Prostate gland (tissue), 2 donors: Measurements from ENCODE around the gene TSC22D3. TPM values are rescaled to one million over a fixed set of nuclear protein-coding genes. Genes with fewer than 3 reads are reported as not detected.

Source experiments
- DNase-seq: peaks from one replicate; pipeline ENCODE4 v3.0.0-alpha.2; 2019; ENCODE audit warnings: low spot score
- H3K27ac ChIP-seq, 2 donors: fragments of 200-600 bp; sonication (generic); 2 replicates each; pipeline ENCODE4 v1.5.1; 2017 to 2019
- H3K27me3 ChIP-seq: fragments of 200-600 bp; sonication (generic); replicated peaks from 2 replicates; pipeline ENCODE4 v1.5.1; 2019; ENCODE audit not compliant: insufficient read depth
- H3K36me3 ChIP-seq, 2 donors: fragments of 200-600 bp; sonication (generic); 1 replicate in 1 of 2; 2 replicates in 1 of 2; pipeline versions ENCODE4 v1.5.1 to v1.8.1; 2017 to 2019
- H3K4me1 ChIP-seq: fragments of 200-600 bp; sonication (generic); replicated peaks from 2 replicates; pipeline ENCODE4 v1.5.1; 2019
- H3K4me3 ChIP-seq, 2 donors: fragments of 200-600 bp; sonication (generic); 2 replicates each; pipeline ENCODE4 v1.5.1; 2017 to 2019
- H3K9me3 ChIP-seq: fragments of 200-600 bp; sonication (generic); 2 replicates; pipeline ENCODE4 v1.5.1; 2017
- POLR2A ChIP-seq: fragments of 450-650 bp; IDR thresholded peaks from one replicate; pipeline ENCODE4 v1.6.1; 2016; ENCODE audit warnings: antibody characterized with exemption, mild to moderate bottlenecking
- POLR2AphosphoS5 ChIP-seq: sonication (generic); formaldehyde crosslinking; IDR thresholded peaks from one replicate; pipeline ENCODE4 v1.6.1; 2017; ENCODE audit warnings: antibody characterized with exemption
- WGBS: methylation state at CpG from one replicate; pipeline ENCODE4 v1.1.5; 2018; 5-methylcytosine and 5-hydroxymethylcytosine counted together
- intact Hi-C: fragments of 100-400 bp; cut with DNase I; formaldehyde crosslinking; loops from one replicate; pipeline ENCODE4 v1.14.2; 2022
- total RNA-seq, 2 donors: library from RNA; depleted of rRNA; stranded (reverse); fragments of >200 nt; gene quantifications; one replicate each; pipeline ENCODE4 v1.1.0, GENCODE V29; 2016
- TF ChIP-seq, protein P1 (sequence below), 4 experiments: fragments of 200-600 bp in 2 of 4; fragments of 450-650 bp in 2 of 4; sonication (generic) in 2 of 4; IDR thresholded peaks; 1 replicate in 3 of 4; 2 replicates in 1 of 4; pipeline ENCODE4 v1.5.1; 2016 to 2019; ENCODE audit warnings: antibody characterized with exemption in 4 of 4, mild to moderate bottlenecking in 2 of 4, moderate library complexity in 2 of 4

Gene TSC22D3
- total RNA-seq, 2 donors from 2014 or later, result 480 to 1,164 TPM

DNA sequence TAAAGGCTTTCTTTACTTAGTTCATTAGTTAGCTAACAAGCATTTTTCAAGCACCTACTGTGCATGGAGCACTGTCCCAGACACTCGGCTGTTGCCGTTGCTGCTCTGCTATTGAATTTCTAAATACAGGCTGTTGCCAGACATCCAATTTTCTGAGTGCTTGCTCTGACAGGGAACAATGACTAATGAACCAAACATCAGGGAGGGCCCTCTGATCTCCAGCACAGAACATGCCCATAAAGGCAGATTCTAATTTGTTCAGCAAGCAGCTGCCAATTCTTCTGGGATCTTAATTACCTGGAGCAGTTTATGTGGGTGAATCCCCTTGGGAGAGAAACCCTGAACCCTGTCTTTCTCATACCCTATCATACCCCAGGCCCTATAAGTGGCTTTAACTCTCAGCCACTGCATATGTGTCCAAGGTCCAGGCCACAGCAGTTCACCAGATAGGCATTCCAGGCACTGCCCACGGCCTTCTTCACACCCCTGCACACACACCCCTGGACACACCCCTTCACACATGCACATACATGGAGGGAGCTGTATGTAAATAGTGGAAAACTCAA is 27.9 kb downstream of the TSC22D3 start:
- Histone ChIP-seq H3K9me3 (no peaks in the 10 kb centered on the region), H3K27ac (peak overlapping the region; percentile 73 to 75), H3K27me3 (no peaks in the 10 kb centered on the region), H3K36me3 (no peaks in the 10 kb centered on the region), H3K4me3 (no peak overlapping the region), H3K4me1 (no peaks in the 10 kb centered on the region)
- 18% methylated on average over 3 of the region's 3 CpGs for WGBS
- intact Hi-C loops, result no loop called here
- TF ChIP-seq, protein P1, sequence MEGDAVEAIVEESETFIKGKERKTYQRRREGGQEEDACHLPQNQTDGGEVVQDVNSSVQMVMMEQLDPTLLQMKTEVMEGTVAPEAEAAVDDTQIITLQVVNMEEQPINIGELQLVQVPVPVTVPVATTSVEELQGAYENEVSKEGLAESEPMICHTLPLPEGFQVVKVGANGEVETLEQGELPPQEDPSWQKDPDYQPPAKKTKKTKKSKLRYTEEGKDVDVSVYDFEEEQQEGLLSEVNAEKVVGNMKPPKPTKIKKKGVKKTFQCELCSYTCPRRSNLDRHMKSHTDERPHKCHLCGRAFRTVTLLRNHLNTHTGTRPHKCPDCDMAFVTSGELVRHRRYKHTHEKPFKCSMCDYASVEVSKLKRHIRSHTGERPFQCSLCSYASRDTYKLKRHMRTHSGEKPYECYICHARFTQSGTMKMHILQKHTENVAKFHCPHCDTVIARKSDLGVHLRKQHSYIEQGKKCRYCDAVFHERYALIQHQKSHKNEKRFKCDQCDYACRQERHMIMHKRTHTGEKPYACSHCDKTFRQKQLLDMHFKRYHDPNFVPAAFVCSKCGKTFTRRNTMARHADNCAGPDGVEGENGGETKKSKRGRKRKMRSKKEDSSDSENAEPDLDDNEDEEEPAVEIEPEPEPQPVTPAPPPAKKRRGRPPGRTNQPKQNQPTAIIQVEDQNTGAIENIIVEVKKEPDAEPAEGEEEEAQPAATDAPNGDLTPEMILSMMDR (IDR thresholded peaks at IDR 0.05), result no peak
- peak; percentile 79 for TF ChIP-seq POLR2AphosphoS5
- peak; percentile 51 for DNase-seq

DNA sequence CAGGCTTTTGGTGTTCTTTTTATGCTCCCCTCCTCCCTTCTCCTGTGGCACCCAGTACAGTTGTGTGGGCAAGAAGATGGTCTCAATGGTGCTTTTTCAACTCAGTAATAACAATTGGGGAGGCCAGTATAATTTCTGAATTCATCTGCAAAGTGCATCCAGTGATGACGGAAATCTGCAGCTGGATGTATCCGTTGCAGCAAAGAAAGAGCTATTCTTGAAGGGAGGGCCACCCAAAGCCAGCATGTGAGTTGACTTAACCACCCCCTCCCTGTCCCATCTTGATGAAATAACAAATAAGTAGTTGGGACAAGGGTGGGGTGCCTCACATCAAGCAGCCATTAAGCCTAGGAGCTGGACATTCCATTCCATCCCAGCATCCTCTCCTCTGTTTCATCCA is 30.7 kb downstream of the TSC22D3 start:
- no peaks in the 10 kb centered on the region for H3K27me3 ChIP-seq
- no peak overlapping the region for H3K4me3 ChIP-seq

DNA sequence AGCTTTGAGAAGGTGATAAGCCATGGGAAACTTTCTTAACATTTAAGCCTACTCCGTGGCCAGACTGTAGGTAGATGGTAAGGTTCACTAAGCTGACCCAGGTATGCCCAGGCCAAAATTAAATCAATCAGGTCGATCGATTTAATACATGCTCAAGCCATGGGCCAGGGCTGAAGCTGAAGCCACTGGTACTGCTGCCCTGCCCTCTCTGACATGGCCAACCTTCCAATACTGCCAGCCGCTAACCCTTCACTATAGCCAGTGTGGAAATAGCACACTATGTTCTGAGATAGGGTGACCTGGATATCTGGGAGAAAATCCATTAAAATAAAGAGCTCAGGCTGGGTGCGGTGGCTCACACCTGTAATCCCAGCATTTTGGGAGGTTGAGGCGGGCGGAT is 31.6 kb downstream of the TSC22D3 start:
- TF ChIP-seq POLR2A (no peak), POLR2AphosphoS5 (no peak)
- TF ChIP-seq, protein P1 (IDR thresholded peaks at IDR 0.05), result no peak
- peak overlapping the region; percentile 90 to 94 for H3K27ac ChIP-seq
- H3K4me1 ChIP-seq, result no peaks in the 10 kb centered on the region
- H3K27me3 ChIP-seq, result no peaks in the 10 kb centered on the region
- no peak for DNase-seq
- 96% methylated on average over 7 of the region's 7 CpGs for WGBS
- H3K4me3 ChIP-seq, result no peak overlapping the region
- intact Hi-C loops, result no loop called here
- no peaks in the 10 kb centered on the region for H3K36me3 ChIP-seq
- H3K9me3 ChIP-seq, result no peaks in the 10 kb centered on the region

More for the DNA sequence above, 30.7 kb downstream of the TSC22D3 start:
- Histone ChIP-seq H3K27ac (no peak overlapping the region), H3K4me1 (no peaks in the 10 kb centered on the region), H3K9me3 (no peaks in the 10 kb centered on the region), H3K36me3 (no peaks in the 10 kb centered on the region)
- DNase-seq, result no peak
- 90% methylated on average over 2 of the region's 2 CpGs for WGBS
- intact Hi-C loops, result no loop called here
- TF ChIP-seq POLR2A (no peak), POLR2AphosphoS5 (no peak)
- TF ChIP-seq, protein P1 (IDR thresholded peaks at IDR 0.05), result no peak

DNA sequence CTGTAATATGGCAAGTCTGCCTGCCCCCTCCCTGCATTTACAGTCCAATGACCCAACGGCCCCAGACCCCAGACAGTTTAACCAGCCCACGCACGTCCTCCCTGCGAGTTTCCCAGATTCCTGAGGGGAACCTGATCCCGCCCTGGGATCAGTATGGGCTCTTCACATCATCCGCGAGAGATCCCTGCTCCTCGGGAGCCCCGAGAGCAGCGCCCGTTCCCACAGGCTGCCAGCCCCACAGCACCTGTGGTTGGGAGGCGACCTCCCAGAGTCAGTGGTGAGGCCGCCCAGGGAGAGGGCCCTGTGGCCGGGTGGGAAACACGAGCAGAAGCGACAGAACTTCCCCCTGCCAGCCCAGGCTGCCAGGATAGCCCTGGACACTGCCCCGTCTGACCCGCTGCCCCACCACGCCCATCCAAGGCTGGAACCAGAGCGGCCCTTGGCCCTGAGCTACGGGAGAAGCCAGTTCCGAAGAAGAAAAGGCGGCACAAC is 32.8 kb downstream of the TSC22D3 start:
- TF ChIP-seq, protein P1 (IDR thresholded peaks at IDR 0.05), result no peak
- no peak for TF ChIP-seq POLR2AphosphoS5
- TF ChIP-seq POLR2A, result no peak
- Histone ChIP-seq H3K27me3 (no peaks in the 10 kb centered on the region), H3K4me3 (no peak overlapping the region), H3K36me3 (no peaks in the 10 kb centered on the region), H3K9me3 (no peaks in the 10 kb centered on the region), H3K27ac (peak overlapping the region; percentile 90 to 94), H3K4me1 (no peaks in the 10 kb centered on the region)
- DNase-seq, result no peak
- intact Hi-C loops, result no loop called here
- WGBS, result 47% methylated on average over 17 of the region's 23 CpGs

DNA sequence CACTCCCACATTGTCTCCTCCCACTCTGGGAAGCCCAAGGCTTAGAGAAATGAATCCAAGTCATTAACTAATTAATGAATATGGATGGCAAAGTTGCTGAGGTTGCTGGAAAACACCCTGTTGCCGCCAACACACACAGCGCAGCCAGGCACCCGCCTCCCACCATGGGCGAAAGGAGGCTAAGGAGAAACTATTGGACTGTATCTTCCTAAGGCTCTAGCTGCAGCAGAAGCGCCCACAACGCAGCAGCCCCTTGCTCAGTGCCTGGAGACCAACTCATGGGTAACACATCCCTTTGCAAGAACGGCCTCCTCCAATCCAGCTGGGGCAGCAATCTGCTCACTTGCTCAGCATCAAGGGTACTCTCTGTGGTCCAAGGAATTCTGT is 34.2 kb downstream of the TSC22D3 start:
- Histone ChIP-seq H3K9me3 (no peaks in the 10 kb centered on the region), H3K4me1 (no peaks in the 10 kb centered on the region), H3K27ac (peak overlapping the region; percentile 90 to 94), H3K27me3 (no peaks in the 10 kb centered on the region), H3K36me3 (no peaks in the 10 kb centered on the region), H3K4me3 (no peak overlapping the region)
- WGBS, result 37% methylated on average over 7 of the region's 7 CpGs
- intact Hi-C loops, result no loop called here
- DNase-seq, result no peak
- TF ChIP-seq, protein P1 (IDR thresholded peaks at IDR 0.05), result no peak
- no peak for TF ChIP-seq POLR2AphosphoS5
- no peak for TF ChIP-seq POLR2A
